Body of pancreas (tissue), 4 donors: ENCODE results near the gene OR52A1.

ENCODE experiments used
- CTCF ChIP-seq, 7 experiments: fragments of 450-650 bp in 4 of 7; fragments of 200-600 bp in 3 of 7; sonication (generic) in 3 of 7; IDR thresholded peaks; one replicate each; pipeline ENCODE4 v1.5.1; 2016 to 2019; ENCODE audit warnings: antibody characterized with exemption in 7 of 7
- POLR2A ChIP-seq, 3 donors: fragments of 450-650 bp; IDR thresholded peaks; one replicate each; pipeline ENCODE4 v1.6.1; 2016; ENCODE audit warnings: antibody characterized with exemption in 3 of 3, mild to moderate bottlenecking in 2 of 3

- TF ChIP-seq POLR2A (IDR thresholded peaks at IDR 0.05) (no peak), CTCF (IDR thresholded peaks at IDR 0.05) (no peak)
Observed at GRCh38 chr11:5124891-5125620, 29.5 kb downstream of the OR52A1 start.
